OCI-LY7 (cell line): ENCODE data around the gene CNOT6L. TPM values are rescaled to one million over a fixed set of nuclear protein-coding genes. Genes with fewer than 3 reads are reported as not detected.

ENCODE experiments used
- BruUV-seq: library from RNA; stranded (reverse); fragments of 400-500 nt; replicated peaks from 2 replicates; lab custom pipeline; 2021; lab: Mats Ljungman, UMichigan
- CTCF ChIA-PET: fragments of 300-600 bp; sonication (Branson Sonifier 250); formaldehyde crosslinking; loops from one replicate; lab custom pipeline; 2022; ENCODE audit warnings: antibody characterized with exemption; ENCODE audit not compliant: unreplicated experiment; lab: Charles Lee
- POLR2A ChIA-PET: fragments of 300-600 bp; sonication (Branson Sonifier 250); formaldehyde crosslinking; loops from one replicate; lab custom pipeline; 2022; ENCODE audit warnings: antibody characterized with exemption; lab: Charles Lee
- DNase-seq: peaks from one replicate; pipeline ENCODE4 v3.0.0-alpha.2; 2015; ENCODE audit warnings: low spot score
- H2AFZ ChIP-seq: fragments of 200-600 bp; sonication (generic), shearing (Covaris generic); 2 replicates; pipeline ENCODE4 v1.6.1; 2014; ENCODE audit warnings: mild to moderate bottlenecking, antibody characterized with exemption, low read length, moderate library complexity
- H3K27ac ChIP-seq: fragments of 200-600 bp; sonication (generic); 2 replicates; pipeline ENCODE4 v1.5.1; 2014; ENCODE audit warnings: mixed run types, low read depth, mild to moderate bottlenecking, moderate library complexity, low read length, inconsistent platforms; ENCODE audit not compliant: poor library complexity, severe bottlenecking
- H3K36me3 ChIP-seq: fragments of 200-600 bp; sonication (generic); 2 replicates; pipeline ENCODE4 v1.6.1; 2014; ENCODE audit warnings: mild to moderate bottlenecking, antibody characterized with exemption, low read length, moderate library complexity, mixed read lengths; ENCODE audit not compliant: insufficient read depth
- H3K4me1 ChIP-seq: fragments of 200-600 bp; sonication (generic); 2 replicates; pipeline ENCODE4 v1.5.1; 2014; ENCODE audit warnings: mild to moderate bottlenecking, low read length; ENCODE audit not compliant: insufficient read depth, poor library complexity, severe bottlenecking
- H3K4me2 ChIP-seq: fragments of 200-600 bp; sonication (generic); 2 replicates; pipeline ENCODE4 v1.6.1; 2014; ENCODE audit warnings: mild to moderate bottlenecking, low read length
- H3K4me3 ChIP-seq: fragments of 200-600 bp; sonication (generic); 2 replicates; pipeline ENCODE4 v1.5.1; 2014; ENCODE audit warnings: mild to moderate bottlenecking, low read depth, low read length; ENCODE audit not compliant: poor library complexity, severe bottlenecking
- H3K79me2 ChIP-seq: fragments of 200-600 bp; sonication (generic); 2 replicates; pipeline ENCODE4 v1.6.1; 2016; ENCODE audit warnings: low read depth, mild to moderate bottlenecking, low read length, moderate library complexity, mixed read lengths; ENCODE audit not compliant: insufficient read depth
- H3K9me2 ChIP-seq: fragments of 200-600 bp; sonication (generic); 2 replicates; pipeline ENCODE4 v1.6.1; 2016; ENCODE audit warnings: mild to moderate bottlenecking, low read length, mixed read lengths; ENCODE audit not compliant: insufficient read depth
- H3K9me3 ChIP-seq: fragments of 200-600 bp; sonication (generic); 2 replicates; pipeline ENCODE4 v1.6.1; 2014; ENCODE audit warnings: mild to moderate bottlenecking, mixed run types, low read length, mixed read lengths
- H4K20me1 ChIP-seq: fragments of 200-600 bp; sonication (generic); 2 replicates; pipeline ENCODE4 v1.6.1; 2014; ENCODE audit warnings: mild to moderate bottlenecking, antibody characterized with exemption, low read length, moderate library complexity, mixed read lengths; ENCODE audit not compliant: insufficient read depth
- EZH2phosphoT487 ChIP-seq: fragments of 200-600 bp; sonication (generic); IDR thresholded peaks from 2 replicates; pipeline ENCODE4 v1.6.1; 2018; ENCODE audit warnings: low read depth, borderline replicate concordance, mild to moderate bottlenecking, mixed run types, antibody characterized with exemption, low read length, moderate library complexity, mixed read lengths
- intact Hi-C: fragments of 100-400 bp; cut with micrococcal nuclease; formaldehyde crosslinking; loops from one replicate; pipeline ENCODE4 v1.10.0; 2022; ENCODE audit not compliant: unreplicated experiment
- total RNA-seq, 2 experiments: library from RNA; depleted of rRNA in 1 of 2; stranded (reverse); fragments of >200 nt in 1 of 2; shearing (Covaris generic) in 1 of 2; gene quantifications; 2 replicates each; pipeline ENCODE4 v1.2.3, GENCODE V29; 2014 to 2022
- TF ChIP-seq, protein P1 (sequence below): fragments of 200-600 bp; sonication (generic); conservative IDR thresholded peaks from 2 replicates; pipeline ENCODE4 v1.5.1; 2014; ENCODE audit warnings: mild to moderate bottlenecking, antibody characterized with exemption, low read length, moderate library complexity, mixed read lengths

Gene CNOT6L
- total RNA-seq, 2 experiments from 2014 or later: 21.4 to 112 TPM

DNA sequence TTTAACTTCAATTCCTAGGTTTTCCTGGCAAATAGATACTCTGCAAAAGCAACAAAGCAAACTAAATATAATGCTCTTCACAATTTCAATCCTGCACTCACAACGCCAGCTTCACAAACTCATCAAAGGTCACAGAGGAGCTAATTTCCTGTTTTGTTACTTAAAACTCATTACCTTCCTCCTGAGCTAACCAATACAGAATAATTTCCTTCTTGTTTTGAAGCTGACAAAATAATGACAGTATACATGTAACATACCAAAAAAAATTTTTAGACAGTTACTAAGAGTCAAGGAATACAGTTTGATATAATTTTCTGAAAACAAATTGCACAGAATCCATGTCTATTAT is 17.9 kb downstream of the CNOT6L start:
- ChIA-PET POLR2A (interaction anchor here (0.6 to 3.7 kb wide), 8 partner anchors 8 to 1693 kb away, joined by 3 to 30 read pairs (median 4); no protein-coding TSS in a partner anchor), CTCF (no interaction called here)
- no peaks in the 10 kb centered on the region for H3K9me2 ChIP-seq
- TF ChIP-seq, protein P1, sequence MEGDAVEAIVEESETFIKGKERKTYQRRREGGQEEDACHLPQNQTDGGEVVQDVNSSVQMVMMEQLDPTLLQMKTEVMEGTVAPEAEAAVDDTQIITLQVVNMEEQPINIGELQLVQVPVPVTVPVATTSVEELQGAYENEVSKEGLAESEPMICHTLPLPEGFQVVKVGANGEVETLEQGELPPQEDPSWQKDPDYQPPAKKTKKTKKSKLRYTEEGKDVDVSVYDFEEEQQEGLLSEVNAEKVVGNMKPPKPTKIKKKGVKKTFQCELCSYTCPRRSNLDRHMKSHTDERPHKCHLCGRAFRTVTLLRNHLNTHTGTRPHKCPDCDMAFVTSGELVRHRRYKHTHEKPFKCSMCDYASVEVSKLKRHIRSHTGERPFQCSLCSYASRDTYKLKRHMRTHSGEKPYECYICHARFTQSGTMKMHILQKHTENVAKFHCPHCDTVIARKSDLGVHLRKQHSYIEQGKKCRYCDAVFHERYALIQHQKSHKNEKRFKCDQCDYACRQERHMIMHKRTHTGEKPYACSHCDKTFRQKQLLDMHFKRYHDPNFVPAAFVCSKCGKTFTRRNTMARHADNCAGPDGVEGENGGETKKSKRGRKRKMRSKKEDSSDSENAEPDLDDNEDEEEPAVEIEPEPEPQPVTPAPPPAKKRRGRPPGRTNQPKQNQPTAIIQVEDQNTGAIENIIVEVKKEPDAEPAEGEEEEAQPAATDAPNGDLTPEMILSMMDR: no peak
- no peak for TF ChIP-seq EZH2phosphoT487
- no peak overlapping the region for H2AFZ ChIP-seq
- H3K4me1 ChIP-seq: peaks cover 32% of the 10 kb centered on the region
- peak overlapping the region; percentile 50 for H3K4me2 ChIP-seq
- peaks cover 27% of the 10 kb centered on the region for H4K20me1 ChIP-seq
- H3K36me3 ChIP-seq: peaks cover 48% of the 10 kb centered on the region
- H3K9me3 ChIP-seq: peaks cover 12% of the 10 kb centered on the region; the same call in 1 of the 2 replicates
- DNase-seq: peak; percentile 26
- peaks cover 100% of the 10 kb centered on the region for H3K79me2 ChIP-seq
- peak overlapping the region; percentile 15 for H3K4me3 ChIP-seq
- intact Hi-C loops: no loop called here
- no TSS peak for BruUV-seq
- H3K27ac ChIP-seq: peak overlapping the region; percentile 29

GRCh38 chr4:77800483-77801259 is 18.5 kb downstream of the CNOT6L start:
- peak overlapping the region; percentile 29 for H3K27ac ChIP-seq
- peaks cover 27% of the 10 kb centered on the region for H4K20me1 ChIP-seq

More at GRCh38 chr4:77800483-77801259, 18.5 kb downstream of the CNOT6L start:
- peak overlapping the region; percentile 15 for H3K4me3 ChIP-seq
- peaks cover 29% of the 10 kb centered on the region for H3K4me1 ChIP-seq
- no peak overlapping the region for H2AFZ ChIP-seq
- H3K4me2 ChIP-seq: peak overlapping the region; percentile 50
- POLR2A ChIA-PET: interaction anchor here (0.6 to 3.7 kb wide), 10 partner anchors 9 to 1693 kb away, joined by 3 to 30 read pairs (median 4); no protein-coding TSS in a partner anchor
- intact Hi-C loops: no loop called here
- CTCF ChIA-PET: no interaction called here
- peaks cover 18% of the 10 kb centered on the region; the same call in 1 of the 2 replicates for H3K9me3 ChIP-seq
- TF ChIP-seq, protein P1: no peak
- TF ChIP-seq EZH2phosphoT487: no peak
- H3K79me2 ChIP-seq: peaks cover 100% of the 10 kb centered on the region
- H3K9me2 ChIP-seq: no peaks in the 10 kb centered on the region
- peaks cover 53% of the 10 kb centered on the region for H3K36me3 ChIP-seq
- no TSS peak for BruUV-seq
- no peak for DNase-seq
